Natural killer cell (primary cell): ENCODE results near the gene OSBPL10. TPM values are rescaled to one million over a fixed set of nuclear protein-coding genes. Genes with fewer than 3 reads are reported as not detected.

Experiments used
- ATAC-seq, 3 donors: fragments of 150-1000 bp in 2 of 3; fragments of 200-7000 bp in 1 of 3; cut with Tn5 transposase; 1 replicate in 1 of 3; 2 replicates in 2 of 3; pipeline ENCODE4 v1.10.0; 2021; ENCODE audit warnings: mild to moderate bottlenecking in 2 of 3, moderate library complexity in 2 of 3
- DNase-seq, 2 donors: peaks; one replicate each; pipeline versions ENCODE4 v3.0.0 to v3.0.0-alpha.2; 2013 to 2021; ENCODE audit warnings: mixed read lengths in 1 of 2
- H3K27ac ChIP-seq: one replicate; pipeline ENCODE4 v1.5.1; 2013; ENCODE audit warnings: mild to moderate bottlenecking, low read length
- H3K27me3 ChIP-seq: one replicate; pipeline ENCODE4 v1.6.1; 2013; ENCODE audit warnings: low read length; ENCODE audit not compliant: control insufficient read depth, insufficient read depth
- H3K36me3 ChIP-seq: one replicate; pipeline ENCODE4 v1.6.1; 2013; ENCODE audit warnings: low read length; ENCODE audit not compliant: control insufficient read depth, insufficient read depth
- H3K4me1 ChIP-seq: one replicate; pipeline ENCODE4 v1.6.1; 2013; ENCODE audit warnings: low read length; ENCODE audit not compliant: control insufficient read depth, insufficient read depth
- H3K4me3 ChIP-seq: one replicate; pipeline ENCODE4 v1.5.1; 2013; ENCODE audit warnings: low read length
- H3K9me3 ChIP-seq: one replicate; pipeline ENCODE4 v1.6.1; 2013; ENCODE audit warnings: low read length; ENCODE audit not compliant: control insufficient read depth, insufficient read depth
- H3K27ac Mint-ChIP-seq, 2 donors: one replicate each; pipeline ENCODE4 v1.8.0; 2022; ENCODE audit warnings: mild to moderate bottlenecking in 2 of 2, mixed read lengths in 2 of 2, moderate library complexity in 1 of 2
- H3K27me3 Mint-ChIP-seq, 2 donors: one replicate each; pipeline ENCODE4 v1.8.0; 2022; ENCODE audit warnings: low read depth in 2 of 2, mixed read lengths in 2 of 2
- H3K36me3 Mint-ChIP-seq: one replicate; pipeline ENCODE4 v1.8.0; 2022; ENCODE audit warnings: mixed read lengths
- H3K4me1 Mint-ChIP-seq, 2 donors: one replicate each; pipeline ENCODE4 v1.8.0; 2022; ENCODE audit warnings: mixed read lengths in 2 of 2
- H3K4me3 Mint-ChIP-seq: one replicate; pipeline ENCODE4 v1.8.0; 2022; ENCODE audit warnings: mild to moderate bottlenecking, moderate library complexity, mixed read lengths
- H3K9me3 Mint-ChIP-seq, 2 donors: one replicate each; pipeline ENCODE4 v1.8.0; 2022; ENCODE audit warnings: mixed read lengths in 2 of 2
- CTCF ChIP-seq: fragments of 200-600 bp; IDR thresholded peaks from one replicate; pipeline ENCODE4 v1.8.0; 2022; ENCODE audit warnings: antibody characterized with exemption
- WGBS: methylation state at CpG from one replicate; pipeline ENCODE4 v1.1.7; 2013; ENCODE audit warnings: missing lambda C conversion rate; ENCODE audit not compliant: insufficient coverage; 5-methylcytosine and 5-hydroxymethylcytosine counted together
- intact Hi-C: fragments of 100-400 bp; cut with micrococcal nuclease; formaldehyde crosslinking; loops from one replicate; pipeline ENCODE4 v1.14.2; 2022
- total RNA-seq, 4 donors: library from RNA; stranded (reverse); fragments of 120-200 nt in 1 of 4; gene quantifications; one replicate each; pipeline versions ENCODE4 v1.2.3 to v1.2.4, GENCODE V29; 2013 to 2022

The OSBPL10 gene
- total RNA-seq, 3 donors from 2014 or later (not counting 1 experiment from before 2014, with no cell fraction given) = 1.00 to 3.6 (median 1.6) TPM

- intact Hi-C loops = no loop called here
- Mint-ChIP-seq H3K27ac (no peak overlapping the region), H3K4me1 (no peaks in the 10 kb centered on the region), H3K36me3 (no peaks in the 10 kb centered on the region), H3K27me3 (peaks cover 6 to 10% of the 10 kb centered on the region in 2 donors), H3K4me3 (no peak overlapping the region), H3K9me3 (no peaks in the 10 kb centered on the region)
- no peak overlapping the region for H3K27ac ChIP-seq
- no peak overlapping the region for H3K4me3 ChIP-seq
- H3K4me1 ChIP-seq = no peaks in the 10 kb centered on the region
- H3K36me3 ChIP-seq = no peaks in the 10 kb centered on the region
- 90% methylated on average over 6 of the region's 6 CpGs for WGBS
- no peak for TF ChIP-seq CTCF
- no peaks in the 10 kb centered on the region for H3K27me3 ChIP-seq
- DNase-seq (no peak), ATAC-seq (no peak)
- no peaks in the 10 kb centered on the region for H3K9me3 ChIP-seq
Observed at GRCh38 chr3:31879365-31879764, 101.7 kb downstream of the OSBPL10 start.

- intact Hi-C loops = no loop called here
- no peak overlapping the region for H3K4me3 ChIP-seq
- H3K4me3 Mint-ChIP-seq = no peak overlapping the region
- peaks cover 6 to 10% of the 10 kb centered on the region in 2 donors for H3K27me3 Mint-ChIP-seq
- H3K27ac ChIP-seq = no peak overlapping the region
- no peaks in the 10 kb centered on the region for H3K9me3 ChIP-seq
- H3K9me3 Mint-ChIP-seq = no peaks in the 10 kb centered on the region
- ATAC-seq = no peak
- H3K27ac Mint-ChIP-seq = no peak overlapping the region
- no peak for TF ChIP-seq CTCF
- H3K4me1 Mint-ChIP-seq = no peaks in the 10 kb centered on the region
- no peaks in the 10 kb centered on the region for H3K36me3 Mint-ChIP-seq
- H3K36me3 ChIP-seq = no peaks in the 10 kb centered on the region
- no peaks in the 10 kb centered on the region for H3K4me1 ChIP-seq
- no peaks in the 10 kb centered on the region for H3K27me3 ChIP-seq
- 92% methylated on average over 5 of the region's 7 CpGs for WGBS
- no peak for DNase-seq
Observed at GRCh38 chr3:31878231-31878838, 102.7 kb downstream of the OSBPL10 start.

GRCh38 chr3:31876331-31876730, 104.7 kb downstream of the OSBPL10 start:
- no peaks in the 10 kb centered on the region for H3K4me1 Mint-ChIP-seq
- no peak overlapping the region for H3K4me3 Mint-ChIP-seq
- Histone ChIP-seq H3K4me1 (no peaks in the 10 kb centered on the region), H3K36me3 (no peaks in the 10 kb centered on the region), H3K27ac (no peak overlapping the region), H3K27me3 (no peaks in the 10 kb centered on the region), H3K9me3 (no peaks in the 10 kb centered on the region), H3K4me3 (no peak overlapping the region)
- H3K36me3 Mint-ChIP-seq = no peaks in the 10 kb centered on the region
- no peak for TF ChIP-seq CTCF
- peaks cover 0 to 2% of the 10 kb centered on the region in 2 donors for H3K27me3 Mint-ChIP-seq
- 80% methylated on average over 7 of the region's 7 CpGs for WGBS
- H3K9me3 Mint-ChIP-seq = no peaks in the 10 kb centered on the region
- intact Hi-C loops = no loop called here
- ATAC-seq (no peak), DNase-seq (no peak)
- no peak overlapping the region for H3K27ac Mint-ChIP-seq

GRCh38 chr3:31875437-31875836, 105.6 kb downstream of the OSBPL10 start:
- TF ChIP-seq CTCF = no peak
- no peaks in the 10 kb centered on the region for H3K27me3 Mint-ChIP-seq
- Histone ChIP-seq H3K36me3 (no peaks in the 10 kb centered on the region), H3K9me3 (no peaks in the 10 kb centered on the region), H3K4me1 (no peaks in the 10 kb centered on the region), H3K27me3 (no peaks in the 10 kb centered on the region), H3K4me3 (no peak overlapping the region), H3K27ac (no peak overlapping the region)
- no peaks in the 10 kb centered on the region for H3K4me1 Mint-ChIP-seq
- no peak overlapping the region for H3K4me3 Mint-ChIP-seq
- DNase-seq (no peak), ATAC-seq (no peak)
- intact Hi-C loops = no loop called here
- H3K36me3 Mint-ChIP-seq = no peaks in the 10 kb centered on the region
- H3K27ac Mint-ChIP-seq = no peak overlapping the region
- H3K9me3 Mint-ChIP-seq = no peaks in the 10 kb centered on the region
- WGBS = 96% methylated on average over 2 of the region's 2 CpGs
